NOMO-1 treated with DMSO at 0.1 percent for 48 hours (cell line): Measurements from ENCODE around the gene DDX23.

Source experiments
- DNase-seq: peaks from one replicate; lab custom pipeline; 2025; ENCODE audit not compliant: unreplicated experiment; lab: John Stamatoyannopoulos, UW

Gene DDX23

GRCh38 chr12:48800971-48801370 lies 51.0 kb downstream of the DDX23 start:
- no peak for DNase-seq

GRCh38 chr12:48800457-48800856 lies 51.5 kb downstream of the DDX23 start:
- DNase-seq = no peak

- DNase-seq = peak; percentile 82
Measured at GRCh38 chr12:48796976-48797375, 55.0 kb downstream of the DDX23 start.

GRCh38 chr12:48795550-48796455 lies 56.2 kb downstream of the DDX23 start:
- peak; percentile 42 for DNase-seq

- DNase-seq = no peak
Measured at GRCh38 chr12:48794870-48795269, 57.1 kb downstream of the DDX23 start.

GRCh38 chr12:48793696-48794095 lies 58.3 kb downstream of the DDX23 start:
- no peak for DNase-seq

GRCh38 chr12:48789858-48790326 lies 62.1 kb downstream of the DDX23 start:
- no peak for DNase-seq

- no peak for DNase-seq
Measured at GRCh38 chr12:48788854-48789775, 62.8 kb downstream of the DDX23 start, which contains the start of gene ADCY6. Gene ADCY6, minus strand, starts transcription at chr12:48789089. Its CDS starts 5,655 bp downstream, at chr12:48783434.

GRCh38 chr12:48788524-48788853 lies 63.5 kb downstream of the DDX23 start:
- no peak for DNase-seq

GRCh38 chr12:48787791-48788523 lies 64.0 kb downstream of the DDX23 start:
- DNase-seq = no peak

- no peak for DNase-seq
Measured at GRCh38 chr12:48786591-48787544, 65.1 kb downstream of the DDX23 start.

- DNase-seq = no peak
Measured at GRCh38 chr12:48783432-48783831, 68.5 kb downstream of the DDX23 start.

GRCh38 chr12:48782457-48783395 lies 69.2 kb downstream of the DDX23 start:
- no peak for DNase-seq

GRCh38 chr12:48781750-48782456 lies 70.1 kb downstream of the DDX23 start:
- no peak for DNase-seq

- no peak for DNase-seq
Measured at GRCh38 chr12:48780381-48781025, 71.5 kb downstream of the DDX23 start.

- DNase-seq = peak; percentile 55
Measured at GRCh38 chr12:48779869-48780268, 72.1 kb downstream of the DDX23 start.
